Neuronal stem cell (in vitro differentiated cells): ENCODE data around the gene CLASP1.

ENCODE experiments used
- DNase-seq: peaks from one replicate; pipeline ENCODE4 v3.0.0-alpha.2; 2013; ENCODE audit warnings: low spot score
- H2AFZ ChIP-seq: one replicate; pipeline ENCODE4 v1.6.1; 2013; ENCODE audit warnings: mild to moderate bottlenecking, low read length, inconsistent platforms
- H2AK5ac ChIP-seq: 2 replicates; pipeline ENCODE4 v1.6.1; 2013; ENCODE audit warnings: low read depth, mild to moderate bottlenecking, inconsistent platforms, low read length, moderate library complexity, mixed read lengths
- H2BK120ac ChIP-seq: 2 replicates; pipeline ENCODE4 v1.6.1; 2013; ENCODE audit warnings: low read depth, mild to moderate bottlenecking, inconsistent platforms, low read length, moderate library complexity, mixed read lengths
- H2BK12ac ChIP-seq: one replicate; pipeline ENCODE4 v1.6.1; 2013; ENCODE audit warnings: low read length, inconsistent platforms
- H2BK15ac ChIP-seq: 2 replicates; pipeline ENCODE4 v1.6.1; 2013; ENCODE audit warnings: mild to moderate bottlenecking, low read length, inconsistent platforms, mixed read lengths
- H2BK5ac ChIP-seq: one replicate; pipeline ENCODE4 v1.6.1; 2013; ENCODE audit warnings: inconsistent platforms, mild to moderate bottlenecking, low read length, moderate library complexity
- H3K14ac ChIP-seq: one replicate; pipeline ENCODE4 v1.6.1; 2013; ENCODE audit warnings: low read length, inconsistent platforms
- H3K18ac ChIP-seq: 2 replicates; pipeline ENCODE4 v1.6.1; 2013; ENCODE audit warnings: low read length, inconsistent platforms
- H3K23ac ChIP-seq: 2 replicates; pipeline ENCODE4 v1.6.1; 2013; ENCODE audit warnings: low read depth, mild to moderate bottlenecking, mixed read lengths, low read length, inconsistent platforms; ENCODE audit not compliant: poor library complexity
- H3K27ac ChIP-seq: replicated peaks from 3 replicates; pipeline ENCODE4 v1.5.1; 2013; ENCODE audit warnings: low read length, inconsistent platforms
- H3K27me3 ChIP-seq, 3 experiments: 2 replicates each; pipeline ENCODE4 v1.6.1; 2013; ENCODE audit warnings: low read length in 3 of 3, mild to moderate bottlenecking in 2 of 3, inconsistent platforms in 1 of 3, low read depth in 1 of 3, mixed read lengths in 1 of 3, moderate library complexity in 1 of 3; ENCODE audit not compliant: control insufficient read depth in 3 of 3, insufficient read depth in 3 of 3
- H3K36me3 ChIP-seq, 2 donors: replicated peaks in 1 of 2; 2 replicates each; pipeline ENCODE4 v1.6.1; 2013; ENCODE audit warnings: low read length in 2 of 2; ENCODE audit not compliant: control insufficient read depth in 2 of 2, insufficient read depth in 2 of 2
- H3K4ac ChIP-seq: 2 replicates; pipeline ENCODE4 v1.6.1; 2013; ENCODE audit warnings: inconsistent platforms, mild to moderate bottlenecking, low read length, moderate library complexity
- H3K4me1 ChIP-seq, 2 donors: 1 replicate in 1 of 2; 2 replicates in 1 of 2; pipeline ENCODE4 v1.6.1; 2013; ENCODE audit warnings: low read length in 2 of 2, low read depth in 1 of 2; ENCODE audit not compliant: control insufficient read depth in 2 of 2, insufficient read depth in 1 of 2
- H3K4me2 ChIP-seq: one replicate; pipeline ENCODE4 v1.6.1; 2013; ENCODE audit warnings: mild to moderate bottlenecking, low read length, inconsistent platforms; ENCODE audit not compliant: insufficient read depth, poor library complexity, severe bottlenecking
- H3K4me3 ChIP-seq, 2 donors: 2 replicates each; pipeline ENCODE4 v1.5.1; 2013; ENCODE audit warnings: low read length in 2 of 2, mild to moderate bottlenecking in 2 of 2, inconsistent platforms in 1 of 2, moderate library complexity in 1 of 2
- H3K79me1 ChIP-seq: one replicate; pipeline ENCODE4 v1.6.1; 2013; ENCODE audit warnings: low read depth, mild to moderate bottlenecking, inconsistent platforms, low read length, moderate library complexity
- H3K9ac ChIP-seq: one replicate; pipeline ENCODE4 v1.6.1; 2013; ENCODE audit warnings: mild to moderate bottlenecking, low read depth, low read length, inconsistent platforms; ENCODE audit not compliant: poor library complexity
- H3K9me3 ChIP-seq, 2 donors: replicated peaks in 1 of 2; 2 replicates each; pipeline versions ENCODE3 to v1.6.1; 2013; ENCODE audit warnings: low read length in 2 of 2, mild to moderate bottlenecking in 2 of 2, inconsistent platforms in 1 of 2, low read depth in 1 of 2, mixed read lengths in 1 of 2, moderate library complexity in 1 of 2; ENCODE audit not compliant: control insufficient read depth in 2 of 2, insufficient read depth in 1 of 2
- H4K8ac ChIP-seq: one replicate; pipeline ENCODE4 v1.6.1; 2013; ENCODE audit warnings: low read depth, mild to moderate bottlenecking, inconsistent platforms, low read length, moderate library complexity
- H4K91ac ChIP-seq: one replicate; pipeline ENCODE4 v1.6.1; 2013; ENCODE audit warnings: low read length, low read depth, mild to moderate bottlenecking, inconsistent platforms; ENCODE audit not compliant: poor library complexity
- WGBS, 2 donors: extraction: QIAGEN DNeasy Blood & Tissue Kit; methylation state at CpG; one replicate each; pipeline ENCODE4 v1.1.7; 2013; ENCODE audit warnings: missing lambda C conversion rate in 2 of 2, mixed read lengths in 1 of 2; ENCODE audit not compliant: insufficient read length in 2 of 2, insufficient replicate concordance in 1 of 2; ENCODE audit errors: extremely low coverage in 2 of 2; 5-methylcytosine and 5-hydroxymethylcytosine counted together

The CLASP1 gene

GRCh38 chr2:121365061-121365460, 284.2 kb downstream of the CLASP1 start:
- H3K27me3 ChIP-seq, result no peaks in the 10 kb centered on the region
- H3K14ac ChIP-seq, result no peak overlapping the region
- no CpG with 5 or more reads among the region's 14 CpGs for WGBS, 2 donors
- H3K4me3 ChIP-seq, result no peak overlapping the region
- H2BK120ac ChIP-seq, result no peak overlapping the region
- no peak for DNase-seq
- no peak overlapping the region for H3K4ac ChIP-seq
- H4K91ac ChIP-seq, result no peak overlapping the region
- H2BK15ac ChIP-seq, result no peak overlapping the region
- peaks cover 38 to 98% of the 10 kb centered on the region in 2 donors for H3K36me3 ChIP-seq
- no peak overlapping the region for H2AFZ ChIP-seq
- no peak overlapping the region for H2BK12ac ChIP-seq
- H2BK5ac ChIP-seq, result no peak overlapping the region
- no peak overlapping the region for H2AK5ac ChIP-seq
- H3K18ac ChIP-seq, result no peak overlapping the region
- H3K4me1 ChIP-seq, result no peaks in the 10 kb centered on the region
- peaks cover 0 to 2% of the 10 kb centered on the region in 2 donors for H3K9me3 ChIP-seq
- H3K9ac ChIP-seq, result no peak overlapping the region
- H3K4me2 ChIP-seq, result no peak overlapping the region
- H3K23ac ChIP-seq, result no peak overlapping the region
- H3K79me1 ChIP-seq, result no peaks in the 10 kb centered on the region
- H4K8ac ChIP-seq, result no peak overlapping the region
- H3K27ac ChIP-seq, result no peak overlapping the region

- H2AFZ ChIP-seq, result no peak overlapping the region
- no peak overlapping the region for H3K23ac ChIP-seq
- H4K91ac ChIP-seq, result no peak overlapping the region
- H3K4me1 ChIP-seq, result no peaks in the 10 kb centered on the region
- no peaks in the 10 kb centered on the region for H3K27me3 ChIP-seq
- H3K4me3 ChIP-seq, result no peak overlapping the region
- H2BK15ac ChIP-seq, result no peak overlapping the region
- H3K36me3 ChIP-seq, result peaks cover 38 to 100% of the 10 kb centered on the region in 2 donors
- H2AK5ac ChIP-seq, result no peak overlapping the region
- no CpG with 5 or more reads among the region's 5 CpGs for WGBS, 2 donors
- H2BK12ac ChIP-seq, result no peak overlapping the region
- H3K79me1 ChIP-seq, result no peaks in the 10 kb centered on the region
- peaks cover 0 to 2% of the 10 kb centered on the region in 2 donors for H3K9me3 ChIP-seq
- H4K8ac ChIP-seq, result no peak overlapping the region
- H3K14ac ChIP-seq, result no peak overlapping the region
- H3K4me2 ChIP-seq, result no peak overlapping the region
- H2BK120ac ChIP-seq, result no peak overlapping the region
- H3K4ac ChIP-seq, result no peak overlapping the region
- H3K9ac ChIP-seq, result no peak overlapping the region
- no peak overlapping the region for H2BK5ac ChIP-seq
- DNase-seq, result no peak
- H3K18ac ChIP-seq, result no peak overlapping the region
- H3K27ac ChIP-seq, result no peak overlapping the region
These were observed 285.4 kb downstream of the CLASP1 start for GRCh38 chr2:121363632-121364420.

- no peak for DNase-seq
These were observed 286.5 kb downstream of the CLASP1 start for GRCh38 chr2:121362774-121363173.

GRCh38 chr2:121362226-121362625, 287.0 kb downstream of the CLASP1 start:
- Histone ChIP-seq H3K36me3 (peaks cover 35 to 97% of the 10 kb centered on the region in 2 donors), H3K27ac (no peak overlapping the region), H4K8ac (no peak overlapping the region), H2BK15ac (no peak overlapping the region), H3K4me2 (no peak overlapping the region), H3K14ac (no peak overlapping the region), H3K18ac (no peak overlapping the region), H3K79me1 (no peaks in the 10 kb centered on the region), H2AK5ac (no peak overlapping the region), H2BK5ac (no peak overlapping the region), H4K91ac (no peak overlapping the region), H2AFZ (no peak overlapping the region), H3K9ac (no peak overlapping the region), H3K27me3 (no peaks in the 10 kb centered on the region), H3K9me3 (peaks cover 0 to 2% of the 10 kb centered on the region in 2 donors), H3K4me1 (no peaks in the 10 kb centered on the region), H2BK120ac (no peak overlapping the region), H2BK12ac (no peak overlapping the region), H3K4ac (no peak overlapping the region), H3K4me3 (no peak overlapping the region), H3K23ac (no peak overlapping the region)
- DNase-seq, result no peak
- no CpG with 5 or more reads among the region's 1 CpG for WGBS, 2 donors

More at GRCh38 chr2:121362774-121363173, 286.5 kb downstream of the CLASP1 start:
- Histone ChIP-seq H3K23ac (no peak overlapping the region), H3K14ac (no peak overlapping the region), H2BK5ac (no peak overlapping the region), H3K4me3 (no peak overlapping the region), H3K4me1 (no peaks in the 10 kb centered on the region), H3K79me1 (no peaks in the 10 kb centered on the region), H4K8ac (no peak overlapping the region), H2AK5ac (no peak overlapping the region), H2BK120ac (no peak overlapping the region), H3K9me3 (peaks cover 0 to 2% of the 10 kb centered on the region in 2 donors), H3K18ac (no peak overlapping the region), H4K91ac (no peak overlapping the region), H3K4ac (no peak overlapping the region), H3K36me3 (peaks cover 38 to 97% of the 10 kb centered on the region in 2 donors), H2AFZ (no peak overlapping the region), H3K27me3 (no peaks in the 10 kb centered on the region), H2BK12ac (no peak overlapping the region), H3K9ac (no peak overlapping the region), H2BK15ac (no peak overlapping the region), H3K27ac (no peak overlapping the region), H3K4me2 (no peak overlapping the region)
- no CpG with 5 or more reads among the region's 4 CpGs for WGBS, 2 donors
